ENCODE results near the gene AOX1. TPM values are rescaled to one million over a fixed set of nuclear protein-coding genes. Genes with fewer than 3 reads are reported as not detected.

AOX1 gene
- total RNA-seq, 4 donors from 2014 or later = 18.3 to 67.5 (median 18.8) TPM

DNA sequence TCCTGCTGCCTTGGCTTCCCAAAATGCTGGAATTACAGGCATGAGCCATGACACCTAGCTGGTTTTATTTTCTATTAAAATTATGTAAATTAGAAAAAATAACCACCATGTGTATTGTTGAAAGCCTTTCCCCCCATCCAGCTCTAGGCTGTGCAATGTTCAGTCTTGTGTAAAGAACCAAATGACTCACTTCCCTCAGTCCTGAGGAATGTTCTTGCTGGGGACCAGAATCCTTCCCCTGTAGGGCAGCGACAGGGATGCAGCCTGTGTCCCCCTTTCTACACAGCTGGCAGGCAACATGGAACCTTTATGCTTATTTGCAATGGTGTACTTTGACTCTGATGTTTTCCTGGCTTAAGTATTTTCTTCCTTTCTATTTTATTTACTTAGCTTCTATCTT is 29.4 kb downstream of the AOX1 start:
- intact Hi-C loops (cut with DNase I; ENCODE audit: low total_unique reads) = no loop called here
- WGBS, 2 donors = 84 to 90% methylated on average over 1 of the region's 1 CpG
- H3K4me3 ChIP-seq (ENCODE audit: low read depth, poor library complexity, severe bottlenecking) = no peak overlapping the region
- TF ChIP-seq, protein P1, sequence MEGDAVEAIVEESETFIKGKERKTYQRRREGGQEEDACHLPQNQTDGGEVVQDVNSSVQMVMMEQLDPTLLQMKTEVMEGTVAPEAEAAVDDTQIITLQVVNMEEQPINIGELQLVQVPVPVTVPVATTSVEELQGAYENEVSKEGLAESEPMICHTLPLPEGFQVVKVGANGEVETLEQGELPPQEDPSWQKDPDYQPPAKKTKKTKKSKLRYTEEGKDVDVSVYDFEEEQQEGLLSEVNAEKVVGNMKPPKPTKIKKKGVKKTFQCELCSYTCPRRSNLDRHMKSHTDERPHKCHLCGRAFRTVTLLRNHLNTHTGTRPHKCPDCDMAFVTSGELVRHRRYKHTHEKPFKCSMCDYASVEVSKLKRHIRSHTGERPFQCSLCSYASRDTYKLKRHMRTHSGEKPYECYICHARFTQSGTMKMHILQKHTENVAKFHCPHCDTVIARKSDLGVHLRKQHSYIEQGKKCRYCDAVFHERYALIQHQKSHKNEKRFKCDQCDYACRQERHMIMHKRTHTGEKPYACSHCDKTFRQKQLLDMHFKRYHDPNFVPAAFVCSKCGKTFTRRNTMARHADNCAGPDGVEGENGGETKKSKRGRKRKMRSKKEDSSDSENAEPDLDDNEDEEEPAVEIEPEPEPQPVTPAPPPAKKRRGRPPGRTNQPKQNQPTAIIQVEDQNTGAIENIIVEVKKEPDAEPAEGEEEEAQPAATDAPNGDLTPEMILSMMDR (IDR thresholded peaks at IDR 0.05) = no peak
- no peak for TF ChIP-seq POLR2A (IDR thresholded peaks at IDR 0.05)
- DNase-seq (ENCODE audit: low spot score in 2 of 2) = no peak

DNA sequence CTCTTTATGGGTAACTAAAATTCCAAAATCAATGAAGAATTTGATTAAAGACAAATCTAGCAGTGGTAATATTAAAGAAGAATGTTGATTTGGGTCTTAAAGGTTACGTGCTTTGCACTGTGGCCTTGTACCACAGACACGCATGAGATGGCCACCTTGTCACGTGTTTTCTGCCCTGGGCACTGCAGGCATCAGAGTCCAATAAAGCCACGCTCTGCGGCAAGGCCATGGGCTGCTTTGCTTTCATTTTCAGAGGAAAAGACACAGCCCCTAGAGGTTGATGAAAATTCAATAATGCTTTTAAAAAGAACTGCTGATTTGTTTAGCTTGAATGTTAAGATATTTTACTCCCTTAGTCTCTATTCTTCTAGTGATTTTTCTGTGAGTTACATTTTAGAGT is 30.4 kb downstream of the AOX1 start:
- no peak for TF ChIP-seq POLR2A (IDR thresholded peaks at IDR 0.05)
- TF ChIP-seq, protein P1 (IDR thresholded peaks at IDR 0.05) = no peak
- 83% methylated on average over 5 of the region's 5 CpGs for WGBS, 2 donors
- DNase-seq (ENCODE audit: low spot score in 2 of 2) = no peak
- intact Hi-C loops (cut with DNase I; ENCODE audit: low total_unique reads) = no loop called here
- H3K4me3 ChIP-seq (ENCODE audit: low read depth, poor library complexity, severe bottlenecking) = no peak overlapping the region

DNA sequence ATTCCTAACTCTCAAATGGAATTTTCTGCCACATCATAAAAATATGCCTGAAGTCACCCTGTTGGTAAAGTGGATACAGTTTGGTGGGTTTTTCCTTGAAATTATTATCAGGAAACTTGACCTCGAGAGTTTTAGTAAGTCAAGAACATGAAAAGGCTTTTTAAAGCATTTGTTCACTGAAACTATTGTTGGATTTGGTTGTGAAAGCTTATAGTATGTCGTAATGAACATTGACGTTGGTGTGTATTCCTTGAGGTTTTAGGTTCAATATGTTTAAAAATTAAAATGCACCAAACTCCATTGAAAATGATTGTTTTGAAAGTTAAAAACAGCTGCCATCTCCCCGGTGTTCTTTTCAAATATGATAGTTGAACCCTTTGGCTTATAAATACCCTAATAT is 30.8 kb downstream of the AOX1 start:
- TF ChIP-seq POLR2A (IDR thresholded peaks at IDR 0.05) = no peak
- TF ChIP-seq, protein P1 (IDR thresholded peaks at IDR 0.05) = no peak
- no peak overlapping the region for H3K4me3 ChIP-seq (ENCODE audit: low read depth, poor library complexity, severe bottlenecking)
- intact Hi-C loops (cut with DNase I; ENCODE audit: low total_unique reads) = no loop called here
- DNase-seq (ENCODE audit: low spot score in 2 of 2) = no peak
- 70 to 71% methylated on average over 4 of the region's 4 CpGs for WGBS, 2 donors

DNA sequence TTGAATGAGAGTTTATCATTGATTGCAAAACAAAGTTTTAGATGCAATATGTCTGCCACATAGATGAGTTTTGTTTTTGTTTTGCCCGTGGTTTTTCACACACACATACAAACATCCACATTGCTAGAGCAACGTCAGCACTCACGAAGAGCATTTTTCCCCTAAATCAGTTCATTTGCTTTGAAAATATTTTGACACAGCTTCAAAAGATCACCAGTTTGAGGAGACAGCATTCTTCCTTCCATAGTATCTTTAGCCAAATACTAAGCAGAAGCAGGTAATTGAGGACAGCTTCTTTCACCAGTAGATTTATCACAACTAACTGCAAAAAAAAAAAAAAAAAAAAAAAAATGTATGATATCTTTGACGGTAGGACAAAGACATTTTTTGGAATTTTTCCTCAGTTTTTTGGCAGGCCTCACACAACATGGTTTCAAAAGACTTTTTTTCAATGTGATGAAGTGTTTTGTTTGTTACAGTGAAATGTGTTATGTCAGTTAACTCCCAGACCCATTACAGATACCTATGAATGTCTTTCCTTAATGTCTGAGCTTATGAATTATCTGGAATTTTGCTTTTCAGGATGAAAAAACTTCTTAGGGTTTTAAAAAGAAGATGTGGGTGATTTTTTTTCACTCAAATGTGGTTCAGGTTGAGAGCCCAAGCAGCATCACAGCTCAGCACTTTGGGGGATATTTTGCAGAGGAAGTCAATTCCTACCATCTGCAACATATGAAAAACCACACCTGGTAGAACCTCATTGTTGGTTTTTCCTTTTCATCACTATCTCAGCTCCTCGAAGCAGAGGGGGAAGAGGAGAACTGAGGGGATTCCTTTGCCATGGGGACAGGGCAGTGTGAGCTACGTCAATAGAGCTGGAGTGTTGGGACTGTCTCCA is 31.6 kb downstream of the AOX1 start:
- intact Hi-C loops (cut with DNase I; ENCODE audit: low total_unique reads) = no loop called here
- 52 to 58% methylated on average over 6 of the region's 6 CpGs for WGBS, 2 donors
- DNase-seq (ENCODE audit: low spot score in 2 of 2) = no peak
- TF ChIP-seq, protein P1 (IDR thresholded peaks at IDR 0.05) = no peak
- TF ChIP-seq POLR2A (IDR thresholded peaks at IDR 0.05) = no peak
- H3K4me3 ChIP-seq (ENCODE audit: low read depth, poor library complexity, severe bottlenecking) = no peak overlapping the region

DNA sequence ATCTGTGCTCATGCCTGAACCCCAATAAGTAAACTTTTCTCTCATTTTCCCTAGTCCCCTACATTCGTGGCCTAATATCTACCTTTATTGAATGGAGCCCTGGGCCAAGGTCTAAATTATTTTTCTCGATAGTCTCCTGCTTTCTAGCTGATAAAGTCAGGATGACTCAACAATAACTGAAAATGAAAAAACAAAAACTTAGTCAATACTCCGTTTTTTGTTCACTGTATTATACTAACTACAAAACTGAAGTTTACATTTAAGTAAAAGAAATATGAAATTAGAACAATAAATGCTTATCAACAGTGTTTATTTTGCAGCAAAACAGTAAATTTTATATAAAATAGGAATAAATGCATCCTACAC is 32.2 kb downstream of the AOX1 start:
- H3K4me3 ChIP-seq (ENCODE audit: low read depth, poor library complexity, severe bottlenecking) = no peak overlapping the region
- intact Hi-C loops (cut with DNase I; ENCODE audit: low total_unique reads) = no loop called here
- TF ChIP-seq, protein P1 (IDR thresholded peaks at IDR 0.05) = no peak
- TF ChIP-seq POLR2A (IDR thresholded peaks at IDR 0.05) = no peak
- DNase-seq (ENCODE audit: low spot score in 2 of 2) = no peak
- 66 to 74% methylated on average over 3 of the region's 3 CpGs for WGBS, 2 donors

Measured in lower leg skin (tissue), 4 donors.